ENCODE results near the gene CSAD. TPM values are rescaled to one million over a fixed set of nuclear protein-coding genes. Genes with fewer than 3 reads are reported as not detected.

Gene CSAD
- total RNA-seq, 1 experiment from 2014 or later = 15.4 TPM

GRCh38 chr12:53222806-53223261 is 42.1 kb upstream of the CSAD start:
- no peaks in the 10 kb centered on the region for H3K9me3 ChIP-seq (ENCODE audit: control insufficient read depth, insufficient read depth, low read depth, low read length)
- no peak for TF ChIP-seq SIN3A (IDR thresholded peaks at IDR 0.05; ENCODE audit: borderline replicate concordance, insufficient read depth, low read depth, low read length)
- no peak for TF ChIP-seq TCF7L2 (IDR thresholded peaks at IDR 0.05; ENCODE audit: low read depth, low read length)
- TF ChIP-seq CTCF (IDR thresholded peaks at IDR 0.05) = no peak
- TF ChIP-seq POLR2AphosphoS5 (IDR thresholded peaks at IDR 0.05; ENCODE audit: low read depth, low read length) = no peak
- no peak for TF ChIP-seq REST (IDR thresholded peaks at IDR 0.05; ENCODE audit: insufficient read depth in 1 of 2, low read depth in 2 of 2, low read length in 1 of 2)
- intact Hi-C loops (cut with micrococcal nuclease; ENCODE audit: unreplicated experiment) = no loop called here
- POLR2A ChIA-PET = interaction anchor here (0.6 kb wide), 1 partner anchor 1245 kb away, joined by 5 read pairs; no protein-coding TSS in a partner anchor
- CTCF ChIA-PET = no interaction called here
- no TSS peak for BruUV-seq (replicated peaks)
- no peak for DNase-seq (ENCODE audit: low read depth, low spot score)
- peak overlapping the region; percentile 88 for H3K27ac ChIP-seq (ENCODE audit: low read length)
- in situ Hi-C loops (cut with HindIII; ENCODE audit: low pct_unique_long_range_greater_than_20kb, low sequenced_read_pairs) = no loop called here
- H3K36me3 ChIP-seq (ENCODE audit: control insufficient read depth, insufficient read depth, low read length) = no peaks in the 10 kb centered on the region
- no peak overlapping the region for H3K4me3 ChIP-seq (ENCODE audit: low read depth in 2 of 2, low read length in 2 of 2)
- peaks cover 41% of the 10 kb centered on the region for H3K4me1 ChIP-seq (ENCODE audit: control insufficient read depth, insufficient read depth, low read length)
- H3K27me3 ChIP-seq (ENCODE audit: control insufficient read depth, insufficient read depth, low read length) = no peaks in the 10 kb centered on the region
- ATAC-seq = no peak

GRCh38 chr12:53222170-53222721 is 41.5 kb upstream of the CSAD start:
- Histone ChIP-seq H3K4me1 (ENCODE audit: control insufficient read depth, insufficient read depth, low read length) (peaks cover 46% of the 10 kb centered on the region), H3K36me3 (ENCODE audit: control insufficient read depth, insufficient read depth, low read length) (no peaks in the 10 kb centered on the region), H3K9me3 (ENCODE audit: control insufficient read depth, insufficient read depth, low read depth, low read length) (no peaks in the 10 kb centered on the region), H3K4me3 (ENCODE audit: low read depth in 2 of 2, low read length in 2 of 2) (peak overlapping the region in 1 of 2 experiments; percentile 39; a peak in 1 of 4 replicates), H3K27me3 (ENCODE audit: control insufficient read depth, insufficient read depth, low read length) (no peaks in the 10 kb centered on the region), H3K27ac (ENCODE audit: low read length) (peak overlapping the region; percentile 88)
- BruUV-seq (replicated peaks) = no TSS peak
- no peak for DNase-seq (ENCODE audit: low read depth, low spot score)
- intact Hi-C loops (cut with micrococcal nuclease; ENCODE audit: unreplicated experiment) = no loop called here
- CTCF ChIA-PET = no interaction called here
- no peak for TF ChIP-seq REST (IDR thresholded peaks at IDR 0.05; ENCODE audit: insufficient read depth in 1 of 2, low read depth in 2 of 2, low read length in 1 of 2)
- no peak for TF ChIP-seq TCF7L2 (IDR thresholded peaks at IDR 0.05; ENCODE audit: low read depth, low read length)
- no peak for TF ChIP-seq POLR2AphosphoS5 (IDR thresholded peaks at IDR 0.05; ENCODE audit: low read depth, low read length)
- no peak for TF ChIP-seq SIN3A (IDR thresholded peaks at IDR 0.05; ENCODE audit: borderline replicate concordance, insufficient read depth, low read depth, low read length)
- TF ChIP-seq CTCF (IDR thresholded peaks at IDR 0.05) = no peak
- no peak for ATAC-seq
- in situ Hi-C loops (cut with HindIII; ENCODE audit: low pct_unique_long_range_greater_than_20kb, low sequenced_read_pairs) = no loop called here
- POLR2A ChIA-PET = no interaction called here
